Fibroblast of villous mesenchyme (primary cell): ENCODE results near the gene PAK5. TPM values are rescaled to one million over a fixed set of nuclear protein-coding genes. Genes with fewer than 3 reads are reported as not detected.
A peak's percentile ranks its signal among the peaks of the same experiment; 100 is the strongest.

Experiments
- DNase-seq: peaks from one replicate; pipeline ENCODE4 v3.0.0-alpha.2; 2010; ENCODE audit warnings: low read depth
- H3K4me3 ChIP-seq: 2 replicates; pipeline ENCODE4 v1.5.1; 2011; ENCODE audit warnings: low read depth, mild to moderate bottlenecking, low read length
- total RNA-seq: library from RNA; depleted of rRNA; stranded (reverse); fragments of >200 nt; gene quantifications from 2 replicates; pipeline ENCODE4 v1.2.3, GENCODE V29; 2012
- TF ChIP-seq, protein P1 (sequence below): IDR thresholded peaks from 2 replicates; pipeline ENCODE4 v1.5.1; 2012; ENCODE audit warnings: low read depth, mild to moderate bottlenecking, low read length; ENCODE audit not compliant: insufficient read depth

The PAK5 gene
- total RNA-seq, 1 donor: not detected

DNA sequence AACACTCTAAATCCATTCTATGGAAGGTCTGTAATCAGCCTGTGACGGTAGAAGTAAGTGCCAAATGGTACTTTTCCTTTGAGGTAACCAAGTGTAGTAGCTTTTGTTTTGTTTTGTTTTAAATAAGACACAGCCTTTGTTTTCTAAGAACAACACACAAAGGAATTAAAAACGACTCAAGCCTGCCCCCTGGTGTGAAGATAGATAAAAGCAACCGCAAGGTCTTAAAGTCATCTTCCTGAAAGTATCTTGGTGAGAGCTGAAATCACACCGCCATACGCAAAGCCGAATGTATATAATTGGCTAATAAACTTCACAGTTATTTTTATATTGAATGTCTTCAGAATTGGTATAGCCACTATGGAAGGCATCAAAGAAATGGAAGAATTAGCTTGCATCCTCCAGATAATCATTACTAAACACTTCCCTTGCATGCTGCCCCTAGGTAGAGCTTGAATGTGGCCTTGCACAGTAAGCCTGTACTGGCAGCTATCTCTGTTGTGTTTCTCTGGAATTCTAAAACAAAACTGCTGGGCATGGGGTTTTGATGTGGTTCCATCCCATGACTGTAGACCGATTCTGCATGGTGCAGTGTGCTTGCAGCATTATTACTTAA is 228.9 kb downstream of the PAK5 start:
- DNase-seq: peak; percentile 78
- H3K4me3 ChIP-seq: no peak overlapping the region
- TF ChIP-seq, protein P1, sequence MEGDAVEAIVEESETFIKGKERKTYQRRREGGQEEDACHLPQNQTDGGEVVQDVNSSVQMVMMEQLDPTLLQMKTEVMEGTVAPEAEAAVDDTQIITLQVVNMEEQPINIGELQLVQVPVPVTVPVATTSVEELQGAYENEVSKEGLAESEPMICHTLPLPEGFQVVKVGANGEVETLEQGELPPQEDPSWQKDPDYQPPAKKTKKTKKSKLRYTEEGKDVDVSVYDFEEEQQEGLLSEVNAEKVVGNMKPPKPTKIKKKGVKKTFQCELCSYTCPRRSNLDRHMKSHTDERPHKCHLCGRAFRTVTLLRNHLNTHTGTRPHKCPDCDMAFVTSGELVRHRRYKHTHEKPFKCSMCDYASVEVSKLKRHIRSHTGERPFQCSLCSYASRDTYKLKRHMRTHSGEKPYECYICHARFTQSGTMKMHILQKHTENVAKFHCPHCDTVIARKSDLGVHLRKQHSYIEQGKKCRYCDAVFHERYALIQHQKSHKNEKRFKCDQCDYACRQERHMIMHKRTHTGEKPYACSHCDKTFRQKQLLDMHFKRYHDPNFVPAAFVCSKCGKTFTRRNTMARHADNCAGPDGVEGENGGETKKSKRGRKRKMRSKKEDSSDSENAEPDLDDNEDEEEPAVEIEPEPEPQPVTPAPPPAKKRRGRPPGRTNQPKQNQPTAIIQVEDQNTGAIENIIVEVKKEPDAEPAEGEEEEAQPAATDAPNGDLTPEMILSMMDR: peak; percentile 72

DNA sequence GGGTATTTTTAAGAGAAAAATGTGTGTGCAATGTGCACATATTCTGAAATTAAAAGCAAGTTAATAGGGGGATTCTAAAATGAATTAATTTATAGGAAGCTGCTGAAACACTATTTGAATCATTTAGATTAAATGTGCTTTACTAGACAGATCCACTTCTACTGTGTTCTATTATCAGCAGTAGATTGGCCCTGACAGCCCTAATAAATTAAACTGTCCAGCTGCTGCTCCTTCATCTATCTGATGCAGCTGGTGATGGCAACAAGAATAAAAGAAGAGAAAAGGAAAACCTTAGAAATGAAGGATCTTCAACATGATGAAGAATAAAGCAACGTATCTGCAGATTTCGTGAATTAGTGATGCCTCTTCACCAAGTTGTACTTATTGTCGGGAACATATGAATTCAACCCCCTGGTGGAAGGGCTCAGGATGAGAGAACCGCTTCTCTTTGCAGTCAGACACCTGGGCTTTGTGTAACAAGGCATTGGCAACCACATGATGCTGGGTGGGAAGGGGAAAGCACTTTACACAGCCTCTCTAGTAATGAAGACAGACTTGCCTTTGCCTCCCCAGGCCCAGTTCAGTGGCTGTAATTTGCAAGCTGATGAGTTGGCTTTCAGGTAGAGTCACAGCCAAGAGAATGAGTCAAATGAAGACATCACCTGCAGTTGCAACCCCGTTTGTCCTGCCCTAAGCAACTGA is 230.1 kb downstream of the PAK5 start:
- no peak for DNase-seq
- TF ChIP-seq, protein P1: no peak
- no peak overlapping the region for H3K4me3 ChIP-seq

DNA sequence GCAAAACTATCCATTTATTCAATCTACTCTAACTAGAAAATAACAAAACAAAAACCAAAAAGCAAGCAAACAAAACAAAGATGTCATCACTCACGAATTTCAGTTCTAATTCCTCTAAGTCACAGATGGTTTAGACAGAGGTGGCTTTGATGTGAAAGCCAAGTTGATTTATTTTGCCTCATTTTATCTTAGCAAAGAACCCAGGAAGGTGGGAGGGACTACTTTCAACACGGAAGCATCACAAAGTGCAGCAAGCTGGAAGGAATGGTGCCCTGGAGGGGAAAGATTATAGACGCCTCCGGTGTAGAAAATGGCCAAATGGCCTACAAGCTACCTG is 236.1 kb downstream of the PAK5 start:
- TF ChIP-seq, protein P1: no peak
- no peak for DNase-seq
- H3K4me3 ChIP-seq: no peak overlapping the region

DNA sequence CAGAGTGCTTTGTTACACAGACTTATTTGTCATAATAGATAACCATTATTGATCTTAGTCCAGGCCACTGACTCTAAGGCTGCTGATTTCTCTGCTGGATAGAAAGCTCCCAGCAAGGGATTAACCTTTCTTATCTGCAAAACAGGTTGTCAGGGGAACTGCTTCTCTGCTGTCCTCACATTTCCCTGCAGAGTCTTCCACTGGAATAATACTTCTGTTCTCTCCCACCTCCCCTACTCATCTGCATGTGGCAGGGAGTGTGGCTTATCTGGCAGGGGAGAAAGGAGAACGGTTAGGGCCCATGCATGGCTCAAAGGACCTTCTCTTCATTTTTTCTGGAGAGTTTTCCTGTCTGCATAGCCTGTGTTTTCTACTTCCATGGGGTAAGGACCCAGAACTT is 238.3 kb downstream of the PAK5 start:
- TF ChIP-seq, protein P1: no peak
- DNase-seq: no peak

DNA sequence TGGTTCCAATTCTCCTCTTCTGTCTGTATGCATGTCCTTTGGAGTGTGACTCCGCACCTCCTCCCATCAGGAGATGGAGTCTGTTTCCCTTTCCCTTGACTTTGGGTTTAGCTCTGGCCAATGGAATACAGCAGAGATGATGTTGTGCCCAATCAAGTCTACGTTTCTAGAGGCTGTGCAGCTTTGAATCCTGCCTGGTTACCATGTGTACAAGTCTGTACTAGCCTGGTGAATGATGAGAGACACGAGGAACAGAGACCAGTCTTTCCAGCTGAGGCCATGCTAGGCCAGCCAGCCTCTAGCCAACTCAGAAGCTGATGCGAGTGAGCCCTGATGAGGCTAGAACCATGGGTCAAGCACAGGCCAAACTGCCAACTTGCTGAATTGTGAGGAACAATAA is 241.3 kb downstream of the PAK5 start:
- TF ChIP-seq, protein P1: no peak
- DNase-seq: no peak
- no peak overlapping the region for H3K4me3 ChIP-seq

More for the DNA sequence above, 238.3 kb downstream of the PAK5 start:
- H3K4me3 ChIP-seq: no peak overlapping the region

DNA sequence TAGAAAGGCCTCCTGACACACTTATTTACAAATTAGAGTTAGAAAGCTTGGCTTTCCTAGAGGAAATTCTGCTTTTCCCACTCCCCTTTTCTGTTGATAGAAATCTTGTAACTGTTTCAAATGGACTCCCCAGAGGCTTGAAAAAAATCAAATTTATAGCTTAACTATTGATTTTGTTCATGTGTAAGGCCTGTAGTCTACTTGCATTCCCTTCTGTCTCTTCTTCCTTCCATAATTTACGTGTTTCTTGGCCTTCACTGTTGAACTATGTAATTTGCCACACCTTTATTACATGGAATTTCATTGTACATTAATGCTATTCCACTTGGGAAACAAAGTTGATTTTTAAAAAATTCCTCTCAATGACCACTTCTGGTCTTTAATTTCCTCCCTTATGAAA is 243.1 kb downstream of the PAK5 start:
- TF ChIP-seq, protein P1: no peak
- H3K4me3 ChIP-seq: no peak overlapping the region
- DNase-seq: no peak
